ENCODE results near the gene KCTD7.
"Not testable (repeated sequence)": the region's sequence is repeated elsewhere in the genome, so short reads cannot be mapped to it uniquely, and the experiment has no call there.

DNA sequence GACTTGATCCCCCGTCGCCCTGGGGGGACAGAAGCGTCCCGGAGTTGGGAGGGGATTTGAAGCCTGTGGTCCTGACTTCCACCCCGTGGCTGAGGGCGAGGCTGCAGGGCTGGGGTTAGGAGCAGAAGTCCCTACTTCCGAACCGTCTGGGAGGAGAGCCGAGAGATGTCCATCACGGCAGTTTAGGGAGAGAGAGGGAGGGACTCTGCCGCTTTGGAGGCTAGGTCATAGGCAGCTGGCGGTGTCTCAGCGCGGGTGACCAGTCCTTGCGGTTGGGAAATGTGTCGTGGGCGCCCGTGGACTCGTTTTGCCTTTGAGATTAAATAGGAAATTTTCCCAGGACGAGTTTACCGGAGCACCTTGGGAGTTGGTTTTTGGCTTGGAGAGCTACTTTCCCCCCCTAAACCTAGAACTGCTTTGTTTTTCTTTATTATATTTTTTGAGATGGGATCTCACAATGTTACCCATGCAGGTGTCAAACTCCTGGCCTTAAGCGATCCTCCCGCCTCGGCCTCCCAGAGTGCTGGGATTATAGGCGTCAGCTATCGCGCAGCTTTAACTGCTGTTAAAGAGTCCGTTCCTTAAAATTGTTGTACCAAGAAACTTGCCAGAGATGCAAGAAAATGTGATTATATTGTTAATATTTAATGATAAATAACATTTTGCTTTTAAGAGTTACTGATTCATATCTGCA is 26.6 kb downstream of the KCTD7 start:
- not testable (repeated sequence) for TF ChIP-seq EZH2 (IDR thresholded peaks at IDR 0.05; ENCODE audit: low read length, unreplicated experiment)
- TF ChIP-seq, protein P1, sequence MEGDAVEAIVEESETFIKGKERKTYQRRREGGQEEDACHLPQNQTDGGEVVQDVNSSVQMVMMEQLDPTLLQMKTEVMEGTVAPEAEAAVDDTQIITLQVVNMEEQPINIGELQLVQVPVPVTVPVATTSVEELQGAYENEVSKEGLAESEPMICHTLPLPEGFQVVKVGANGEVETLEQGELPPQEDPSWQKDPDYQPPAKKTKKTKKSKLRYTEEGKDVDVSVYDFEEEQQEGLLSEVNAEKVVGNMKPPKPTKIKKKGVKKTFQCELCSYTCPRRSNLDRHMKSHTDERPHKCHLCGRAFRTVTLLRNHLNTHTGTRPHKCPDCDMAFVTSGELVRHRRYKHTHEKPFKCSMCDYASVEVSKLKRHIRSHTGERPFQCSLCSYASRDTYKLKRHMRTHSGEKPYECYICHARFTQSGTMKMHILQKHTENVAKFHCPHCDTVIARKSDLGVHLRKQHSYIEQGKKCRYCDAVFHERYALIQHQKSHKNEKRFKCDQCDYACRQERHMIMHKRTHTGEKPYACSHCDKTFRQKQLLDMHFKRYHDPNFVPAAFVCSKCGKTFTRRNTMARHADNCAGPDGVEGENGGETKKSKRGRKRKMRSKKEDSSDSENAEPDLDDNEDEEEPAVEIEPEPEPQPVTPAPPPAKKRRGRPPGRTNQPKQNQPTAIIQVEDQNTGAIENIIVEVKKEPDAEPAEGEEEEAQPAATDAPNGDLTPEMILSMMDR (conservative IDR thresholded peaks at IDR 0.05; ENCODE audit: low read depth, low read length), result not testable (repeated sequence)
